T-helper 1 cell treated with Interleukin-12 subunit alpha and Interleukin-12 subunit beta and Interleukin-4 antibody, amounts not matched to agents 30 ng/mL and 1 ng/mL, for 36 hours (primary cell): ENCODE measurements around the gene MAP1LC3B2. TPM values are rescaled to one million over a fixed set of nuclear protein-coding genes. Genes with fewer than 3 reads are reported as not detected.
"Not testable (repeated sequence)": the region's sequence is repeated elsewhere in the genome, so short reads cannot be mapped to it uniquely, and the experiment has no call there.

Experiments used
- intact Hi-C: fragments of 100-400 bp; cut with micrococcal nuclease; formaldehyde crosslinking; loops from one replicate; pipeline ENCODE4 v1.15.1; 2024
- total RNA-seq: library from RNA; stranded (reverse); gene quantifications from 2 replicates; pipeline ENCODE4 v1.2.3, GENCODE V29; 2022

The MAP1LC3B2 gene
- total RNA-seq, 1 donor from 2014 or later: 2.3 TPM

GRCh38 chr12:116556964-116557698, 2.0 kb upstream of the MAP1LC3B2 start:
- intact Hi-C loops: no loop called here

GRCh38 chr12:116558280-116559161, 660 bp upstream of the MAP1LC3B2 start:
- intact Hi-C loops: loop anchor here (1.0 to 2.0 kb wide), 14 partner anchors 20 to 594 kb away; partner anchors contain the start of genes MED13L, RNFT2, SPRING1 and TESC

GRCh38 chr12:116561181-116561821, 2.1 kb downstream of the MAP1LC3B2 start:
- intact Hi-C loops: no loop called here

- intact Hi-C loops: no loop called here
Observed at GRCh38 chr12:116562090-116562489, 2.9 kb downstream of the MAP1LC3B2 start.

DNA sequence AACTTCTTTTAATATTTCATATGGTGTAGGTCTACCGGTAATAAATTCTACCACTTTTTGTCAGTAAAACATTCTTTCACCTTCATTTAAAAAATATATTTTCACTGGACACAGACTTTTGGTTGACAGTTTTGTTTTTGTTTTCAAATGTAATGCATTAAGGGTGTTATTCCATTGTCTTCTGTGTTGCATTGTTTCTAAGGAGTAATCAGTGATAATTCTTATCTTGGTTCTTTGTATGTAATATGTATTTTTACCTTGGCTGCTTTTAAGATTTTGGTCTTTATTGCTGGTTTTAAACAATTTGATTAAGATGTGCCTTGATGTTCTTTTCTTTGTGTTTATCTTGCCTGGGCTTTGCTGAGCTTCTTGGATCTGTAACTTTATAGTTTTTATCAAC, 4.1 kb downstream of the MAP1LC3B2 start:
- intact Hi-C loops: no loop called here

GRCh38 chr12:116564080-116564479, 4.9 kb downstream of the MAP1LC3B2 start:
- intact Hi-C loops: no loop called here

DNA sequence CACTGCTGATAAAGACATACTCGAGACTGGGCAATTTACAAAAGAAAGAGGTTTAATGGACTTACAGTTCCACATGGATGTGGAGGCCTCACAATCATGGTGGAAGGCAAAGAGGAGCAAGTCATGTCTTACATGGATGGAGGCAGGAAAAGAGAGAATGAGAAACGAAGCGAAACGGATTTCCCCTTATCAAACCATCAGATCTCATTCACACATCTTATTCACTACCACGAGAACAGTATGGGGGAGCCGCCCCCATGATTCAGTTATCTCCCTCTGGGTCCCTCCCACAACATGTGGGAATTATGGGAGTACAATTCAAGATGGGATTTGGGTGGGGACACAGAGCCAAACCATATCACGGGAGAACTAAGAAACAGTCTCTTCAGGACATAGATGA, 6.0 kb downstream of the MAP1LC3B2 start:
- intact Hi-C loops: not testable (repeated sequence)

- intact Hi-C loops: no loop called here
Observed at GRCh38 chr12:116565963-116566362, 6.8 kb downstream of the MAP1LC3B2 start.

GRCh38 chr12:116568203-116568602, 9.0 kb downstream of the MAP1LC3B2 start:
- intact Hi-C loops: no loop called here

DNA sequence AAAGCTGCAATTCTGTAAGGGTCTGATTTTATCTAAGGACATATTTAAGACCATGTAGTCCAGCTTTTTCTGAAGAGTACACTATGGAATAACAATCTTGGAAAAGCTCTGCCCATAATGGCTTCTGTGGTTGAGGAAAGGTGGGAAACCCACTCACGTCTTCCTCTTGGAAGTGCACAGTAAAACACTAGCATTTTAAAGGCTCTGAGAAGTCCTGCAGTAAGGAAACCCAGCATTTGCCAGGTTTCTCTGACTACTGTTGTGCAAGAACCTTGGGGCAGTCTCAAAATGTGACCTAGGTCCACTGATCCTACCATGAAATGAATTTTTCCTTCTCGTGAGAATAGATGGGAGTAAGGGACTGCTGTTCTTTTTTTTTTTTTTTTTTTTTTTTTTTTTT, 11.9 kb downstream of the MAP1LC3B2 start:
- intact Hi-C loops: no loop called here

- intact Hi-C loops: no loop called here
Observed at GRCh38 chr12:116573776-116574175, 14.6 kb downstream of the MAP1LC3B2 start.

- intact Hi-C loops: not testable (repeated sequence)
Observed at GRCh38 chr12:116575754-116576153, 16.6 kb downstream of the MAP1LC3B2 start.

GRCh38 chr12:116577154-116577561, 18.0 kb downstream of the MAP1LC3B2 start:
- intact Hi-C loops: no loop called here

- intact Hi-C loops: no loop called here
Observed at GRCh38 chr12:116578051-116578450, 18.9 kb downstream of the MAP1LC3B2 start.

- intact Hi-C loops: no loop called here
Observed at GRCh38 chr12:116582610-116583009, 23.4 kb downstream of the MAP1LC3B2 start.

DNA sequence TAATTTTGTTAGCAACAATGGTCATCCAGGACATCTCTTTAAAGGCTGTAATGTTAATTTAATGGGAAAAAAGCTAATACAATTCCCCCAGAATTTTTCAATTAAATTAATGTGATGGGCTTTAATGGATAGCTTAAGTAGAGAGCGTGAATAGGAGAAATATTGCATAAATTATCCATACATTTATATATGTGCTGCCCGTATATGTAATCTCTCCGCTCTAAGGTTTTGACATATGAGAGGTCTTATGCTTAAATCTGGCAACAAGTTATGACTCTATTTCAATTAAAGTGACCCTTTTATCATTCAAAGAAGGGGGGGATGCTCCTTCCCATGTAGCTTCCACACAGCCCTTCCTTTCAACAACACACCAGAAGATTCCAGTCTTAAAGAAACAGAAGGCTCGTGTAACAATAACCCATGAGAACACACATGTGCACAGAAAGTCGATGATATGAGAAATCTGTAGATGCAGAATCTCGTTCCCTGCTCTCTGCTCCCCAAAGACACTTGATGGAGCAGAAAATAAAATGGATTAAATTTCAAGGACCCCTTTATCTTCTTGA, 24.0 kb downstream of the MAP1LC3B2 start:
- intact Hi-C loops: no loop called here

DNA sequence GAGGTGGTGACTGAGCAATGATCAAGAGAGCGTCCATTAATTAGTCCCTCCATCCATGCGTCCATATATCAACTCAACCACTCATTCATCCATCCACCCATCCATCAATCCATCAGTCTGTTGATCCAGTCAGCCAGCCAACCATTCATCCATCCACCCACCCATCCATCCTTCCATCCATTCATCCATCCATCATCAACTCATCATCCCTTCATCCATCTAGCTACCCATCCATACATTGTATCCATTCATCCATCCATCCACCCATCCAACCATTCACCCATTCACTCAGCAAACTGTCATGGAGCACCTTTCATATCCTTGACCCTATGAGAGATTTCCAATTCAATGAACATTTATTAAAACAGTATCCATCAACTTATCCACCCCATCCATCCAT, 28.1 kb downstream of the MAP1LC3B2 start:
- intact Hi-C loops: no loop called here

- intact Hi-C loops: no loop called here
Observed at GRCh38 chr12:116588390-116589028, 29.3 kb downstream of the MAP1LC3B2 start.

DNA sequence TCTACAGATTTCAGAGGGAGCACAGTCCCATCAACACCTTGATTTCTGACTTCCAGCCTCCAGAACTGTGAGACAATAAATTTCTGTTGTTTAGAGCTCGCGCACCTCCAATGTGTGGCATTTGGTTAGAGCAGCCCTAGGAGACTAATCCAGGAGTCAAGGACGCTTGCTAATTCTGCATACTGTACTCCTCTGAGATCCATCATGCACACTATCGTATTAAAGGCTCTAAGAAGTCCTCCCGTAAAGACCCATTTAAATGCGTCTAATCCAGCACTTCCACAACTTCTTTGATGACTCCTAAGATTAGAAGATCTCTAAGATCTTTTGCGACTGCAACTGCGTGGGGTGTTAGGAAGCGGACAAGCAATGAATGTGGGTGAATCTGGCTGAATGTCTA, 30.4 kb downstream of the MAP1LC3B2 start:
- intact Hi-C loops: no loop called here

DNA sequence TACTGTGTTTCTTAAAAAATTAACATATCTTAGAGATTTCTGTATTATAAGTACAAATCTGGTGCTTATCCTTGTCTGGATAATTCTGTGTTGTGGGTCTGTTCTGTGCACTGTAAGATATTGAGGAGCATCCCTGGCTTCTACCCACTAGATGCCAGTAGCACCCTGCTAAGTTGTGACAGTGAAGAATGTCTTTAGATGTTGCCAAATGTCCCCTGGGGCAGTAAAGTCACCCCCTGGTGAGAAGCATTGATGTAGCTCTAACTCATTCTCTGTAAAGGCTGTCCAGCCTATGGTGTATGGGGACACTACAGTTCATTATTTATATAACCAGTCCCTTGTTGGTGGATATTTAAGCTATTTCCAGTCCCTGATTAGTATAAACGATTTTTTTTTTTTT, 31.4 kb downstream of the MAP1LC3B2 start:
- intact Hi-C loops: loop anchor here (10.0 kb wide), 1 partner anchor 236 kb away; no protein-coding TSS in a partner anchor
